Stomach (tissue), 9 donors: Measurements from ENCODE around the gene FOXL1. TPM values are rescaled to one million over a fixed set of nuclear protein-coding genes. Genes with fewer than 3 reads are reported as not detected.

Experiments used
- DNase-seq, 2 donors: peaks; one replicate each; pipeline versions ENCODE4 v3.0.0 to v3.0.0-alpha.2; 2013 to 2019
- H3K27ac ChIP-seq, 5 donors: fragments of 200-600 bp in 4 of 5; sonication (generic) in 4 of 5; one replicate each; pipeline ENCODE4 v1.5.1; 2013 to 2019; ENCODE audit warnings: mild to moderate bottlenecking in 1 of 5, moderate library complexity in 1 of 5
- H3K27me3 ChIP-seq, 3 donors: fragments of 200-600 bp; sonication (generic); one replicate each; pipeline ENCODE4 v1.5.1; 2017 to 2019; ENCODE audit warnings: mixed run types in 1 of 3
- H3K36me3 ChIP-seq, 4 donors: fragments of 200-600 bp; sonication (generic); 1 replicate in 3 of 4; 2 replicates in 1 of 4; pipeline ENCODE4 v1.5.1; 2016 to 2019
- H3K4me1 ChIP-seq, 4 donors: fragments of 200-600 bp; sonication (generic); one replicate each; pipeline ENCODE4 v1.5.1; 2016 to 2019
- H3K4me3 ChIP-seq, 4 donors: fragments of 200-600 bp; sonication (generic) in 3 of 4; one replicate each; pipeline ENCODE4 v1.5.1; 2016 to 2019; ENCODE audit warnings: mild to moderate bottlenecking in 1 of 4
- H3K9me3 ChIP-seq, 4 donors: fragments of 200-600 bp; sonication (generic); one replicate each; pipeline ENCODE4 v1.5.1; 2016 to 2019
- CTCF ChIP-seq, 7 experiments: fragments of 450-650 bp in 4 of 7; fragments of 200-600 bp in 3 of 7; sonication (generic) in 3 of 7; IDR thresholded peaks; one replicate each; pipeline ENCODE4 v1.5.1; 2016 to 2019; ENCODE audit warnings: antibody characterized with exemption in 7 of 7, control low read depth in 2 of 7, mild to moderate bottlenecking in 1 of 7
- EP300 ChIP-seq: sonication (generic); formaldehyde crosslinking; IDR thresholded peaks from one replicate; pipeline ENCODE4 v1.6.1; 2017; ENCODE audit warnings: antibody characterized with exemption
- POLR2A ChIP-seq, 4 donors: fragments of 450-650 bp; IDR thresholded peaks; one replicate each; pipeline ENCODE4 v1.6.1; 2016; ENCODE audit warnings: antibody characterized with exemption in 4 of 4, control low read depth in 2 of 4, mild to moderate bottlenecking in 1 of 4, moderate library complexity in 1 of 4
- POLR2AphosphoS5 ChIP-seq, 3 donors: sonication (generic); formaldehyde crosslinking; IDR thresholded peaks; one replicate each; pipeline ENCODE4 v1.6.1; 2016; ENCODE audit warnings: antibody characterized with exemption in 3 of 3
- WGBS, 5 donors: extraction: QIAGEN DNeasy Blood & Tissue Kit in 3 of 5; methylation state at CpG; one replicate each; pipeline versions ENCODE4 v1.1.5 to v1.1.7; 2013 to 2018; 5-methylcytosine and 5-hydroxymethylcytosine counted together
- intact Hi-C: fragments of 100-400 bp; cut with DNase I; formaldehyde crosslinking; loops from one replicate; pipeline ENCODE4 v1.15.1; 2023; ENCODE audit warnings: low total_unique reads
- polyA plus RNA-seq, 3 donors: library from polyadenylated mRNA; stranded (reverse); fragments of 200-250 nt; gene quantifications; one replicate each; pipeline ENCODE4 v1.2.3, GENCODE V29; 2013
- total RNA-seq, 5 donors: library from RNA; depleted of rRNA; stranded (reverse); fragments of >200 nt; gene quantifications; one replicate each; pipeline versions ENCODE4 v1.1.0 to v1.2.3, GENCODE V29; 2014 to 2016
- donor health status: healthy with polysubstance abuse.
- donor health status: Bipolar disorder and iron deficiency.
- donor health status: healthy.

FOXL1 gene
- total and polyA plus RNA-seq, 8 donors = 0.60 to 12.7 (median 5.2) TPM; not detected in 2

GRCh38 chr16:86614699-86615098, 36.4 kb downstream of the FOXL1 start:
- no peak for DNase-seq
- TF ChIP-seq CTCF (IDR thresholded peaks at IDR 0.05) = no peak
- no peak for TF ChIP-seq EP300
- TF ChIP-seq POLR2A (IDR thresholded peaks at IDR 0.05) = no peak
- no peak for TF ChIP-seq POLR2AphosphoS5 (IDR thresholded peaks at IDR 0.05)
- whole genome bisulfite sequencing, 5 donors = 44 to 68% (median 55%) methylated on average over 5 of the region's 5 CpGs
- no peak overlapping the region for H3K27ac ChIP-seq
- H3K36me3 ChIP-seq = no peaks in the 10 kb centered on the region
- H3K9me3 ChIP-seq = no peaks in the 10 kb centered on the region
- H3K4me1 ChIP-seq = peaks cover 0 to 9% (median 0%) of the 10 kb centered on the region in 4 donors
- H3K4me3 ChIP-seq = no peak overlapping the region
- intact Hi-C loops = no loop called here
- H3K27me3 ChIP-seq = peaks cover 0 to 31% (median 16%) of the 10 kb centered on the region in 3 donors

- intact Hi-C loops = no loop called here
- no peaks in the 10 kb centered on the region for H3K36me3 ChIP-seq
- H3K4me1 ChIP-seq = no peaks in the 10 kb centered on the region
- H3K9me3 ChIP-seq = no peaks in the 10 kb centered on the region
- TF ChIP-seq CTCF (IDR thresholded peaks at IDR 0.05) = no peak
- TF ChIP-seq POLR2A (IDR thresholded peaks at IDR 0.05) = no peak
- no peak for TF ChIP-seq EP300
- no peak for TF ChIP-seq POLR2AphosphoS5 (IDR thresholded peaks at IDR 0.05)
- no peak for DNase-seq
- 61 to 78% (median 72%) methylated on average over 5 of the region's 5 CpGs for WGBS, 5 donors
- H3K4me3 ChIP-seq = no peak overlapping the region
- peaks cover 0 to 28% (median 8%) of the 10 kb centered on the region in 3 donors for H3K27me3 ChIP-seq
- no peak overlapping the region for H3K27ac ChIP-seq
Observed at GRCh38 chr16:86616906-86617305, 38.6 kb downstream of the FOXL1 start.

GRCh38 chr16:86618431-86619238, 40.3 kb downstream of the FOXL1 start:
- Histone ChIP-seq H3K4me1 (no peaks in the 10 kb centered on the region), H3K27ac (no peak overlapping the region), H3K4me3 (peak overlapping the region in 2 of 4 donors; percentile 8 to 13), H3K36me3 (no peaks in the 10 kb centered on the region), H3K9me3 (no peaks in the 10 kb centered on the region), H3K27me3 (peaks cover 0 to 24% (median 8%) of the 10 kb centered on the region in 3 donors)
- DNase-seq = peak in 1 of 2 donors; percentile 26
- intact Hi-C loops = no loop called here
- WGBS, 5 donors = 66 to 78% (median 75%) methylated on average over 16 of the region's 16 CpGs
- TF ChIP-seq POLR2A (IDR thresholded peaks at IDR 0.05) (no peak), EP300 (no peak)

GRCh38 chr16:86619239-86619794, 41.0 kb downstream of the FOXL1 start:
- H3K27me3 ChIP-seq = peaks cover 0 to 24% (median 8%) of the 10 kb centered on the region in 3 donors
- DNase-seq = no peak
- 80 to 89% (median 88%) methylated on average over 23 of the region's 23 CpGs for WGBS, 5 donors
- intact Hi-C loops = no loop called here
- no peaks in the 10 kb centered on the region for H3K9me3 ChIP-seq
- H3K4me1 ChIP-seq = no peaks in the 10 kb centered on the region
- H3K36me3 ChIP-seq = no peaks in the 10 kb centered on the region
- peak overlapping the region in 2 of 4 donors; percentile 8 to 13 for H3K4me3 ChIP-seq
- no peak overlapping the region for H3K27ac ChIP-seq
- no peak for TF ChIP-seq POLR2A (IDR thresholded peaks at IDR 0.05)

GRCh38 chr16:86620184-86620583, 41.8 kb downstream of the FOXL1 start:
- H3K4me3 ChIP-seq = no peak overlapping the region
- no peaks in the 10 kb centered on the region for H3K36me3 ChIP-seq
- 58 to 73% (median 66%) methylated on average over 1 of the region's 1 CpG for WGBS, 5 donors
- no peaks in the 10 kb centered on the region for H3K4me1 ChIP-seq
- intact Hi-C loops = no loop called here
- no peak overlapping the region for H3K27ac ChIP-seq
- H3K27me3 ChIP-seq = peaks cover 0 to 28% (median 8%) of the 10 kb centered on the region in 3 donors
- DNase-seq = no peak
- TF ChIP-seq POLR2AphosphoS5 (IDR thresholded peaks at IDR 0.05) (no peak), CTCF (IDR thresholded peaks at IDR 0.05) (no peak), POLR2A (IDR thresholded peaks at IDR 0.05) (no peak), EP300 (no peak)
- H3K9me3 ChIP-seq = no peaks in the 10 kb centered on the region
